Activated CD4-positive, alpha-beta T cell treated with anti-CD3 and anti-CD28 coated beads, Interleukin-2, amount 50 U/mL, for 24 hours (primary cell): ENCODE measurements around the gene FPGT.
"Not testable (repeated sequence)": the region's sequence is repeated elsewhere in the genome, so short reads cannot be mapped to it uniquely, and the experiment has no call there.

ENCODE experiments used
- DNase-seq, 2 donors: peaks; one replicate each; pipeline ENCODE4 v3.0.0-alpha.2; 2020; ENCODE audit warnings: low read depth in 1 of 2, low spot score in 1 of 2

Gene FPGT

GRCh38 chr1:74253243-74253824, 55.3 kb downstream of the FPGT start:
- not testable (repeated sequence) for DNase-seq
